ENCODE results near the gene TBC1D3L. TPM values are rescaled to one million over a fixed set of nuclear protein-coding genes. Genes with fewer than 3 reads are reported as not detected.

TBC1D3L gene
- 1.0 and 6.4 TPM in 2 replicates for total RNA-seq

DNA sequence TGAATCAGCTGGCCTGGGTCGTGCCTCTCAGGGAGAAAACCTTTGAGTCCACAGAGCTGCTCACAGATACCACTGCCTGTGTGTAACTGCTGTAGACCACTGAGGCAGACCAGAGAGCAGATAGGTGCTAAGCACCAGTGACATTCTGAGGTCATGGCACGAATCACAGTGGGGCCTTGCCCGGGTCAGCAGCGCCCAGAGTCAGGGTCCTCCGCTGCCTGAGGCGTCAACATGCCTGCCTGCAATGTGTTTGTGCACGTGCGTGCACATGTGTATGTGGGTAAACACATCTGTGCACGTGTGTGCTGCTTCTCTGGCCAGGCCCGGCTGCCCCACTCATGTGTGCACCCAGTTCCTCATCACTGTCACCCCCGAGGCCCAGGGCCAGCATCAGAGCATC is at the start of gene TBC1D3L:
TBC1D3L (minus strand) TSS at position 101 of the 400 bp plus-strand sequence. CDS start 1,540 bp downstream, outside the sequence.

DNA sequence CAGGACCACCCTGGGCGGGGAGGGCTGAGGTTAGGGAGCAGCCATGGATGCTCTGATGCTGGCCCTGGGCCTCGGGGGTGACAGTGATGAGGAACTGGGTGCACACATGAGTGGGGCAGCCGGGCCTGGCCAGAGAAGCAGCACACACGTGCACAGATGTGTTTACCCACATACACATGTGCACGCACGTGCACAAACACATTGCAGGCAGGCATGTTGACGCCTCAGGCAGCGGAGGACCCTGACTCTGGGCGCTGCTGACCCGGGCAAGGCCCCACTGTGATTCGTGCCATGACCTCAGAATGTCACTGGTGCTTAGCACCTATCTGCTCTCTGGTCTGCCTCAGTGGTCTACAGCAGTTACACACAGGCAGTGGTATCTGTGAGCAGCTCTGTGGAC is 14.8 kb upstream of the TBC1D3L start, which contains the start of gene TBC1D3D:
TBC1D3D (plus strand) TSS at position 301 of the 400 bp plus-strand sequence. CDS start 1,585 bp downstream, outside the sequence.

Other genes with a start within 250 kb of the TBC1D3L start
- 0.13 TPM in 1 of 2 replicates, not detected in the other for gene HNF1B, start 244.0 kb downstream of the TBC1D3L start, total RNA-seq
- gene TBC1D3K, start 64.6 kb downstream of the TBC1D3L start, total RNA-seq, result not detected in 2 replicates
- not detected in 2 replicates for gene TBC1D3D, start 14.9 kb upstream of the TBC1D3L start, total RNA-seq
- not detected in 2 replicates for gene TBC1D3C, start 79.6 kb upstream of the TBC1D3L start, total RNA-seq
- not detected in 2 replicates for gene TBC1D3E, start 138.9 kb upstream of the TBC1D3L start, total RNA-seq
- not detected in 2 replicates for gene TBC1D3, start 203.5 kb upstream of the TBC1D3L start, total RNA-seq